DOHH2 (cell line): ENCODE data around the gene SCT.

Experiments
- H3F3A ChIP-seq: fragments of 200-600 bp; sonication (generic), shearing (Covaris generic); 2 replicates; pipeline ENCODE4 v1.6.0; 2016; ENCODE audit warnings: antibody characterized with exemption, mild to moderate bottlenecking; ENCODE audit not compliant: control insufficient read depth, insufficient read depth
- H3K27ac ChIP-seq: fragments of 200-600 bp; sonication (generic); 2 replicates; pipeline ENCODE4 v1.5.1; 2014; ENCODE audit warnings: low read depth, mild to moderate bottlenecking, low read length, moderate library complexity
- H3K27me3 ChIP-seq: fragments of 200-600 bp; sonication (generic); 2 replicates; pipeline ENCODE4 v1.6.1; 2014; ENCODE audit warnings: mild to moderate bottlenecking, low read length, mixed read lengths; ENCODE audit not compliant: control insufficient read depth
- H3K36me3 ChIP-seq: fragments of 200-600 bp; sonication (generic); 2 replicates; pipeline ENCODE4 v1.6.1; 2014; ENCODE audit warnings: mild to moderate bottlenecking, low read length, moderate library complexity, mixed read lengths; ENCODE audit not compliant: control insufficient read depth
- H3K4me1 ChIP-seq: fragments of 200-600 bp; sonication (generic); 2 replicates; pipeline ENCODE4 v1.6.1; 2014; ENCODE audit warnings: mild to moderate bottlenecking, low read length, mixed read lengths; ENCODE audit not compliant: control insufficient read depth
- H3K4me2 ChIP-seq: fragments of 200-600 bp; sonication (generic); 2 replicates; pipeline ENCODE4 v1.6.0; 2014; ENCODE audit warnings: mild to moderate bottlenecking, low read length, moderate library complexity
- H3K4me3 ChIP-seq: fragments of 200-600 bp; sonication (generic); 2 replicates; pipeline ENCODE4 v1.5.1; 2014; ENCODE audit warnings: mild to moderate bottlenecking, low read length, mixed read lengths
- H3K79me2 ChIP-seq: fragments of 200-600 bp; sonication (generic); 2 replicates; pipeline ENCODE4 v1.6.1; 2014; ENCODE audit warnings: mild to moderate bottlenecking, low read length, mixed read lengths; ENCODE audit not compliant: control insufficient read depth
- H3K9me2 ChIP-seq: fragments of 200-600 bp; sonication (generic); replicated peaks from 2 replicates; pipeline ENCODE4 v1.6.1; 2014; ENCODE audit warnings: mild to moderate bottlenecking, low read length, mixed read lengths; ENCODE audit not compliant: control insufficient read depth
- H3K9me3 ChIP-seq: fragments of 200-600 bp; sonication (generic); 2 replicates; pipeline ENCODE4 v1.6.1; 2014; ENCODE audit warnings: antibody characterized with exemption, low read length, mixed read lengths; ENCODE audit not compliant: control insufficient read depth, insufficient read depth
- H4K20me1 ChIP-seq: fragments of 200-600 bp; sonication (generic); 2 replicates; pipeline ENCODE4 v1.6.0; 2014; ENCODE audit warnings: low read depth, mild to moderate bottlenecking, antibody characterized with exemption, low read length, moderate library complexity; ENCODE audit not compliant: control insufficient read depth, insufficient read depth
- EZH2phosphoT487 ChIP-seq: fragments of 200-600 bp; sonication (generic); IDR thresholded peaks from 2 replicates; pipeline ENCODE4 v1.6.1; 2017; ENCODE audit warnings: borderline replicate concordance, mild to moderate bottlenecking, antibody characterized with exemption, low read length, moderate library complexity, mixed read lengths
- TF ChIP-seq, protein P1 (sequence below): fragments of 200-600 bp; sonication (generic); IDR thresholded peaks from one replicate; pipeline ENCODE4 v1.5.1; 2014; ENCODE audit warnings: antibody characterized with exemption, mild to moderate bottlenecking, low read depth, low read length; ENCODE audit not compliant: poor library complexity, severe bottlenecking

SCT gene

DNA sequence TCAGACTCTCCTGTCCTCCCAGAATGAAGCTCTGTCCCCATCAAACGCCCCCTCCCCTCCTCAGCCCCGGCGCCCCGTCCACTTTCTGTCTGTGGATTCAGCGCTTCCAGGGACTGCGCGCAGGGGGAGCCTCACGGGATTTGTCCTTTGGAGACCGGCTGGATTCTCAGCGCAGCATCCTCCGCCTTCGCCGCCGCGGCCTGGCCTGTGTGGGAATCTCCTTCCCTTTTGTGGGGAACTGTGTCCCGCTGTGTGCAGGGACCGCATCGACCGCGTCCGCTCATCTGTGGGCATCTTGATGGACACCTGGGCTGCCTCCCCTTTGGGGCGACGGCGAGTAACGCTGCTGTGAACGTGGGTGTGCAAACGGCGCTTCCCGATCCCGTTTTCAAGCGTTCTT, 1.1 kb upstream of the SCT start:
- Histone ChIP-seq H3K4me1 (peaks cover 13% of the 10 kb centered on the region), H3K4me2 (no peak overlapping the region), H3K9me3 (no peaks in the 10 kb centered on the region), H3K36me3 (no peaks in the 10 kb centered on the region), H3K4me3 (no peak overlapping the region), H3F3A (no peaks in the 10 kb centered on the region), H3K79me2 (no peaks in the 10 kb centered on the region), H3K9me2 (no peaks in the 10 kb centered on the region), H4K20me1 (no peaks in the 10 kb centered on the region), H3K27ac (no peak overlapping the region), H3K27me3 (no peaks in the 10 kb centered on the region)
- TF ChIP-seq, protein P1, sequence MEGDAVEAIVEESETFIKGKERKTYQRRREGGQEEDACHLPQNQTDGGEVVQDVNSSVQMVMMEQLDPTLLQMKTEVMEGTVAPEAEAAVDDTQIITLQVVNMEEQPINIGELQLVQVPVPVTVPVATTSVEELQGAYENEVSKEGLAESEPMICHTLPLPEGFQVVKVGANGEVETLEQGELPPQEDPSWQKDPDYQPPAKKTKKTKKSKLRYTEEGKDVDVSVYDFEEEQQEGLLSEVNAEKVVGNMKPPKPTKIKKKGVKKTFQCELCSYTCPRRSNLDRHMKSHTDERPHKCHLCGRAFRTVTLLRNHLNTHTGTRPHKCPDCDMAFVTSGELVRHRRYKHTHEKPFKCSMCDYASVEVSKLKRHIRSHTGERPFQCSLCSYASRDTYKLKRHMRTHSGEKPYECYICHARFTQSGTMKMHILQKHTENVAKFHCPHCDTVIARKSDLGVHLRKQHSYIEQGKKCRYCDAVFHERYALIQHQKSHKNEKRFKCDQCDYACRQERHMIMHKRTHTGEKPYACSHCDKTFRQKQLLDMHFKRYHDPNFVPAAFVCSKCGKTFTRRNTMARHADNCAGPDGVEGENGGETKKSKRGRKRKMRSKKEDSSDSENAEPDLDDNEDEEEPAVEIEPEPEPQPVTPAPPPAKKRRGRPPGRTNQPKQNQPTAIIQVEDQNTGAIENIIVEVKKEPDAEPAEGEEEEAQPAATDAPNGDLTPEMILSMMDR = no peak
- TF ChIP-seq EZH2phosphoT487 = no peak

GRCh38 chr11:627308-627576, 261 bp upstream of the SCT start:
- H3K4me3 ChIP-seq = no peak overlapping the region
- no peaks in the 10 kb centered on the region for H3K27me3 ChIP-seq
- TF ChIP-seq EZH2phosphoT487 = no peak
- TF ChIP-seq, protein P1 = no peak
- no peaks in the 10 kb centered on the region for H3K9me3 ChIP-seq
- H4K20me1 ChIP-seq = no peaks in the 10 kb centered on the region
- no peaks in the 10 kb centered on the region for H3K9me2 ChIP-seq
- no peak overlapping the region for H3K4me2 ChIP-seq
- no peak overlapping the region for H3K27ac ChIP-seq
- no peaks in the 10 kb centered on the region for H3F3A ChIP-seq
- H3K36me3 ChIP-seq = no peaks in the 10 kb centered on the region
- H3K4me1 ChIP-seq = peaks cover 13% of the 10 kb centered on the region
- no peaks in the 10 kb centered on the region for H3K79me2 ChIP-seq

DNA sequence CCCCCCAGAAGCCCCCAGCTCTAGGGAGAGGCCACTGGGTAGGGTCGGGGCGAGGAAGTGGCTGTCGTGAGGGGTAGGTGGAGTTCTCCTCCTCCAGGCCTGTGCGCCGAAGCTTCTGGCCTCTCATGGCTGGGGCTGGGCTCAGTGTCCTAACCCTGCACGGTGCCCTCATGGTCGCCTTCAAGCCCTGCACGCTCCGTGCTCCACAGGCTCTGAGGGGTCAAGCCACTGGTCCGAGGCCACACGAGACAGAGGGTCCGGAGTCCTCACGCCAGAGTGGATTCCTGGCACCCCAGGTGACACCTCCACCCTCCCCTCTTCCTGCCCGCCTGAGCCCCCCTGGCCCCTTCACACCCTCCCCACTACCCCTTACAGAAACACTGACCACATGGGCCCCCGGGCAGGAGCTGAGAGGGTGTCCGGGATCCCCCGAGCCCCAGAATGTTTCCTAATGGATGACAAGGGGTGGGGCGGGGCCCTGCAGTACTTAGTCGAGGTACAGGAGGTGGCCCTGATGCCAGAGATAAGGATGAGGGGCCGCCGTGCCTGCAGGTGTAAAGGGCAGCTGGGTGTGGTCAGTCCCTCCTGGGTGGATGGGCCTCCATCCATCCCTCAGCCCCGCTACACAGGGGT, 1.2 kb downstream of the SCT start:
- H3K4me1 ChIP-seq = peaks cover 13% of the 10 kb centered on the region
- no peaks in the 10 kb centered on the region for H4K20me1 ChIP-seq
- TF ChIP-seq EZH2phosphoT487 = no peak
- TF ChIP-seq, protein P1 = no peak
- H3K4me2 ChIP-seq = no peak overlapping the region
- H3K27ac ChIP-seq = no peak overlapping the region
- H3K79me2 ChIP-seq = no peaks in the 10 kb centered on the region
- no peaks in the 10 kb centered on the region for H3F3A ChIP-seq
- no peaks in the 10 kb centered on the region for H3K36me3 ChIP-seq
- H3K9me2 ChIP-seq = no peaks in the 10 kb centered on the region
- no peaks in the 10 kb centered on the region for H3K9me3 ChIP-seq
- H3K27me3 ChIP-seq = no peaks in the 10 kb centered on the region
- H3K4me3 ChIP-seq = no peak overlapping the region
